ENCODE data around the gene DHX36.

Gene DHX36

DNA sequence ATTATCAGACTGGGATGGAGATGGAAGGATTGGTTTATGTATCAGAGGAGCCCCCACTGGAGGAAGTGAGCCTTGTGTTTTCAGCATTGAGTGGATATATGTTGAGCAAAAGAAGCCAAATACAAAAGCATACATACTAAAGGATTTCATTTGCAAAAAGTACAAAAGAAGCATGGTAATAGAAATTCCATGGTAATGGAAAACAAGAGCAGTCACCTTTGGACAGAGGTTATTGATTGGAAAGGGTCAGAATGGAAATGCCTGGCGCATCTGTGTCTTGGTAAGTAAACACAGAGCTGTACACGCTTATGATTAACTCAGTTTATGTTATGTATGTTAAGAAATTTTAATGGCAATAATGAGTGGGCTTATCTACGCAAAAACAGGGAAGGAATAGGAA, 72.7 kb downstream of the DHX36 start:
- in situ Hi-C loops (cut with MboI; ENCODE audit: low sequenced_read_pairs, unreplicated experiment): no loop called here
- TF ChIP-seq, protein P1, sequence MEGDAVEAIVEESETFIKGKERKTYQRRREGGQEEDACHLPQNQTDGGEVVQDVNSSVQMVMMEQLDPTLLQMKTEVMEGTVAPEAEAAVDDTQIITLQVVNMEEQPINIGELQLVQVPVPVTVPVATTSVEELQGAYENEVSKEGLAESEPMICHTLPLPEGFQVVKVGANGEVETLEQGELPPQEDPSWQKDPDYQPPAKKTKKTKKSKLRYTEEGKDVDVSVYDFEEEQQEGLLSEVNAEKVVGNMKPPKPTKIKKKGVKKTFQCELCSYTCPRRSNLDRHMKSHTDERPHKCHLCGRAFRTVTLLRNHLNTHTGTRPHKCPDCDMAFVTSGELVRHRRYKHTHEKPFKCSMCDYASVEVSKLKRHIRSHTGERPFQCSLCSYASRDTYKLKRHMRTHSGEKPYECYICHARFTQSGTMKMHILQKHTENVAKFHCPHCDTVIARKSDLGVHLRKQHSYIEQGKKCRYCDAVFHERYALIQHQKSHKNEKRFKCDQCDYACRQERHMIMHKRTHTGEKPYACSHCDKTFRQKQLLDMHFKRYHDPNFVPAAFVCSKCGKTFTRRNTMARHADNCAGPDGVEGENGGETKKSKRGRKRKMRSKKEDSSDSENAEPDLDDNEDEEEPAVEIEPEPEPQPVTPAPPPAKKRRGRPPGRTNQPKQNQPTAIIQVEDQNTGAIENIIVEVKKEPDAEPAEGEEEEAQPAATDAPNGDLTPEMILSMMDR (IDR thresholded peaks at IDR 0.05; ENCODE audit: borderline replicate concordance, control extremely low read depth, extremely low read depth, insufficient read depth, missing control alignments): no peak
- DNase-seq (ENCODE audit: low spot score): no peak

DNA sequence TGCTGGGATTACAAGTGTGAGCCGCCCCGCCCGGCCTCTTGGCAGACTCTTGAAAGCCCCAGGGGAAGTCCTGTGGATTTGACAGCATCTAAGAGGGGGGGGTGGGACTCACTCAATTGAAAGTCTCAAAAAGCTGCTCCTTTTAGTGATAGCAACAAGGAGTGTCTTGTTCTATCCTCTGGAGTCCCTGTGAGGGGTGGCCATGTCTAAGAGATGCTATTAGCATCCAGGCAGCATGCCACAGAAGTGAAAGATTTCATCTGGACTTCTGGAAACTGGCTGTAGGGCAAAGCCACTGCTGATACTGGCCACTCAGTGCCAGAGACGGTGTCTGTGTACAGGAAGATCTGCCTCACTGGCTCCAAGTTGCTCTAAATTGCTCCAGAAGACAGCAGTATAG, 74.0 kb downstream of the DHX36 start:
- TF ChIP-seq, protein P1 (IDR thresholded peaks at IDR 0.05; ENCODE audit: borderline replicate concordance, control extremely low read depth, extremely low read depth, insufficient read depth, missing control alignments): no peak
- DNase-seq (ENCODE audit: low spot score): no peak
- in situ Hi-C loops (cut with MboI; ENCODE audit: low sequenced_read_pairs, unreplicated experiment): no loop called here

DNA sequence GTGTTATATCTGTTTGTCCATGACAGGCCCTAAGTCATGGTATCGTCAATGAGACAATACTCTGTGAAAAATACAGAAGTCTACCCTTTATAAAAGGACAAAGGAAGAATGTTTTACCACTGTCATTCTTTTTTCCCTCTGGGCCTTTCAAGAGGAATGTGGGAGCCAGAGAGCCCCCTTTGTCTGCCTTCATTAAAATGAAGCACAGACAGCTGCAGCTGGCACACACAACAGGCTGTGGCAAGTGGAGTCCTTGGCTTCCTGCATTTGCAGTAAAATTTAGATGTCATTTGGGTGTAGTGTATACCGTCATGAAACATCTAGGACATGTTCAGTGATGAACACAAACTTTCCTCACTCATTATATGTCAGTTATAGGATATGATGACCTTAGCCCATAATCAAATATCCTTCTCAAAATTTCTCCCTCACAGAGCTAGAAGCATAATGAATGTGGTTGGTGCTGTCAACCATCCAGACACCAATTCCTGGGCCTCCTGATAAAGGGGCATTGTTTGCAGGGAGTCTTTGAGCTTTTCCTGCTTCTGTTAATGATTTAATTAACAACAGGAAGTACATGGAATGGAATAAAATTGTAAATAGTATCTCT, 76.4 kb downstream of the DHX36 start:
- in situ Hi-C loops (cut with MboI; ENCODE audit: low sequenced_read_pairs, unreplicated experiment): no loop called here
- TF ChIP-seq, protein P1 (IDR thresholded peaks at IDR 0.05; ENCODE audit: borderline replicate concordance, control extremely low read depth, extremely low read depth, insufficient read depth, missing control alignments): no peak
- no peak for DNase-seq (ENCODE audit: low spot score)

DNA sequence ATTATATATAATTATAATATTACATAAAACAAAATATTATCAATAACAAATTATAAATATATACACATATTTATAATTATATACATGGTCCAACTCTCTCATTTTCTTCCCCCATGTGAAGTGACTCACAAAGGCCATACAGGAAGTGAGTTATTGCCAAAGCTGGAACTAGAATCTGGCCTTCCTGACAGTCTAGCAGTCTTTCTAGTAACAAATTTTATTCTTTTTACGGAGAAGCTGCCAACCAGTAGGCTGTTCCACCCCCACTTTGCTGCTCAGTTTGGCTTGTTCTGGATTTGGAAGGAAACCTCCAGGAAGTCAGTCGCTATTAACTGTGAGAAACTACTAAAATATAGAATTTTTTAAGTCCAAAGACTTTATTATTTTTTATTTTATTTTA, 79.6 kb downstream of the DHX36 start:
- in situ Hi-C loops (cut with MboI; ENCODE audit: low sequenced_read_pairs, unreplicated experiment): no loop called here
- TF ChIP-seq, protein P1 (IDR thresholded peaks at IDR 0.05; ENCODE audit: borderline replicate concordance, control extremely low read depth, extremely low read depth, insufficient read depth, missing control alignments): no peak
- no peak for DNase-seq (ENCODE audit: low spot score)

DNA sequence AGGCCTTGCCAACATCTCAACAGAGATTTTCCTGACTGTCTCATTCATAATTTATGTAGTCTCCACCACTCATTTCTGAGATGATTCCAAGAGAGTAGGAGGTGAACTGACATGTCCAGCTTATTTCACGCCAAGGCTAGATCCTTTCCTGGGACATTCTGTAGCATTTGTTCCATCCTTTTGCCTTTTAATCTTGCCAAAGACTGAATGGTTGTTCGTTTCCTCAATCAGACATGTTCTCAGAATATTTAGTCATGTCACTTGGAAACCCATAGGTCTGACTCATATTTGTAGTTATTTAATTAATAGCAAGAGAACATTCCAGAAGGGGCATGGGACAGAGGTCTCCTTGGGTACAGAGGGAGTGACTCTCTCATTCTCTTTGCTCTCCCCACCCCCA, 80.9 kb downstream of the DHX36 start:
- TF ChIP-seq, protein P1 (IDR thresholded peaks at IDR 0.05; ENCODE audit: borderline replicate concordance, control extremely low read depth, extremely low read depth, insufficient read depth, missing control alignments): no peak
- DNase-seq (ENCODE audit: low spot score): no peak
- in situ Hi-C loops (cut with MboI; ENCODE audit: low sequenced_read_pairs, unreplicated experiment): no loop called here

DNA sequence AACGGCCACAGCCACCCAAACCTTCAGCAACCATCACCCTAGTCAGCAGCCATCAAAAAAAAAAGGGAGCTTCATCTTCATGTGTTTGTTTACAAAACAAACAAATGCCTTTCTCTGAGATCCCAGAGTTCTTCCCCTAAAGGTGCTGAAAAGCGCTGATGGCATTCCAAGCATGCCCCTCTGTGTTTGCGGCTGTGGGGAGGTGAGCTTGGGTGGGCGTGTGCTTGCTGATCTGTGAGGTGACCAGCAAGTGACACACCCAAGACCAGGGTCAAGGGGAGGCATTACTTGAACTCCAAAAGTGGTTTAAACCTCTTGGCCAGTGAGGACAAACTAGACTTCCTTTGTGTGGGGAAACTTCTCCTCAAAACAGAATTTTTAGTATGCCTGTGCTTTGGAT, 81.5 kb downstream of the DHX36 start:
- DNase-seq (ENCODE audit: low spot score): no peak
- in situ Hi-C loops (cut with MboI; ENCODE audit: low sequenced_read_pairs, unreplicated experiment): no loop called here
- TF ChIP-seq, protein P1 (IDR thresholded peaks at IDR 0.05; ENCODE audit: borderline replicate concordance, control extremely low read depth, extremely low read depth, insufficient read depth, missing control alignments): no peak
